NCI-H2081 treated with DMSO at 0.1 percent for 48 hours (cell line): Measurements from ENCODE around the gene ADAMTS15.

Experiments
- DNase-seq: peaks from one replicate; lab custom pipeline; 2025; lab: John Stamatoyannopoulos, UW

ADAMTS15 gene

DNA sequence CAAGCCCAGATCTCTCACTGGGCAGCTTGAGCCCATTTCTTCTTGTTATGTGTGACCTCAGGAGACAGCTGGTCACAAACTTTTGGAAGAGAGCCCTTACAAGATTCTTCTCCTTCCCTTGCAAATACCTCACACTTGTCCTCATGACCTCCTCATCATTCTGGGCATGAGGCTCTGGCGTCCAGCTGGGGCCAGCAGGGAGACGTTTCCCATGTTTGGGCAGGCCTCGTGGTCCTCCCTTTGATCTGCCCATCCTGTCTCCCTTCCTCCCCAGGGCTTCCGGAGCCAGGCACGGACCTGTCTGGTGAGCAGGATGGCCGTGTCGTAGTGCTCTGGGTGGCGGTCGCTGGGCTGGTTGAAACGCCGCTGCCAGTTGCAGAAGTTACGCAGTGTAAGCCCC lies 29.7 kb upstream of the ADAMTS15 start:
- no peak for DNase-seq

DNA sequence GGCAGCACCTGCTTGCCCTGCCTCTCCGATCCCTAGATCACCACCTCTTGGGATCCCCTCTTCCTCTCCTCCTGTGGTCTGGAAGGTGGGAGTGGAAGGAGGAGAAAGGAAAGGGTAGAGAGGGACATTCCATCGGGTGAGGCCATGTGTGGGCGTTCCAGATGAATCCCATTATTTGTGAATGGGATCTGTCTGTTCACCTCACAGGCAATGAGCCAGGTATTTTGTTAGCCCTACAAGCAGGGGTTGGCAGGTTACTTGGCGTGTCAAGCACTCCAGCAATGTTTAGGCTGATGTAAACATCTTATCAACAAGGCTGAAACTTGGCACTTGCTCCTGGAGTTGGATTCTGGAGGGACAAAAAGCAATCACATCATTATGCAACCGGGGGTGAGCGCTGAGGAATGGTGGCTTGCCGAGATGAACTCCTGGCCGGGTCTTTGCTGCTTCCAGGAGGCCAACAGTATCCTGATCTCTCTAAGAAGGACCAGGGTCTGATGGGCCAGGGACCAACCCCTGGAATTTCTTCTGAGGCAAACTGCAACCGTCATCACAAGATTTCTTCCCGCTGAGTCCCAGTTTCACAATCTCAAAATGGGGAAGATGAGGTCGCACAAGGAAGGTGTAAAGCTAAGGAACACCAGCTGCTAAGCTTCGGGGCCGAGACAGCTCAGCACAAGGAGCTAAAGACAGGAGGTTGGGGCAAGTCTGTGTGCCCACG lies 27.8 kb upstream of the ADAMTS15 start:
- DNase-seq, result no peak

DNA sequence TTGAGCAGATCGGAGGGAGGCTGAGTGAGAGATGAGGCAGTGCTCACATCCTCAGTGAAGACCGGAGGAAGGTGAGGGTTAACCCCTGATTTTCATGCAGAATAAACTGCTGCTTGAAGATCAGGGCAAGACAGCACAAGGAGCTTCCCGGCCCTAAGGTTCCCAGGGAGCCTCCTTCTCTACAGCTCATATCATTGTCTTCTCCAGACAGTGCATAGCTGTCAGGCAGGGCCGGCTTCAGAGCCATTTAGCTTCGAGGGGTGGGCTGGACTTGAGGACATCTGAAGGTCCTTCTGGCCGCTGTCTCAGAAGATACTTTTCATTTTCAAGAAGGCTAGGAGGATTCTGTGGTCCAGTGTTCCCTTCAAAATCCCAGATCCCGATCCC lies 27.3 kb upstream of the ADAMTS15 start:
- no peak for DNase-seq

DNA sequence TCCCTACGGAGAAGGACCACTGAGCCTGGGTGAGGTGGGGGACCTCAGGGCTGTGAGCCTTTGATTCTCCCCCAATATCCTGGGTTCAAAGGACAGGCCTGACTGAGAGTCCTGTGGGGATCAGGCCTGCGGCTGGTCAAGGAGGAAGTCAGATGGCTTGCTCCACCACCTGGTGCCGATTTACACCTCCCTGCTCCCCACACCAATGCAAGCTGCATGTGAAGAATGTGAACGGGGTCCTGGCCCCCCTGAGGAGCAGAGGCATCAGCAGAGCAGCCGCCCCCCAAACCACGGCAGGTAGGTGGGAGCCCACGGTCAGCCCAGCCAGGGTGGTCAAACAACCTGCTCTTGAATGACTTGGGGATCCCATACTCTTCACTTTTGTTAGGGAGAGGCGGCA lies 26.7 kb upstream of the ADAMTS15 start:
- DNase-seq, result no peak

DNA sequence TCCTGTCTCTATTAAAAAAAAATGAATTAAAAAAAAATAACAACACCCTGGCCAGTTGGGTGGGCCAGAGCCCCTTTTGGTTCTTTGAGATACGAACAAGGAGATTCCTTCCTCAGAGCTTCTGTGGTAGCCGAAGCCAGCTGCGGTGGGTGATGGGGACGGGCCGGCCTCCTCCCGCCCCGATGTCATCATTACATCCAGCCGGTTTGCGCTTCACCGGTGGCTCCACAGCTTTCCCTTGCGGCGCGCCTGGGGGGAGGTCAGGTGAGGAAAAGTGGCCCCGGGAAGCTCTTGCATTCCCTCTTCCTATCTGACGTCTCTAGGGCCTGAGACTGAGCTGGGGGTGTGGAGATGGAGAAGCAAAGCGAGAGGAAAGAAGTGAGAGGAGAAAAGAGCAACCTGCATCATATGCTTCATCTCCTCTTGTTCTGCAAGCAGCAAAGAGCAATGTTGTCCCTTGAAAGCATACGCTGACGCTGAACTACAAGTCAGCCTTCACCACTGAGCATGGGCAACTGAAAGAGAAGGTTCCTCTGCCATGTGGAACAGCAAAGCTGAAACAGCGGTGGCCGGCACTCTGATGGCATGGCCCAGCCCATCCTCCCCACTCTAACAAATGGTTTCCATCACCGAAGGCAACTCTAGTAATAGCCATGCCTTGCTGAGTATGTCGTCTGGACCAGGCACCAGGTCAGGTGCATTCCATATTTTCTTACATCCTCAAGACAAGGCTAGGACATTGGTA lies 26.0 kb upstream of the ADAMTS15 start:
- DNase-seq, result no peak

DNA sequence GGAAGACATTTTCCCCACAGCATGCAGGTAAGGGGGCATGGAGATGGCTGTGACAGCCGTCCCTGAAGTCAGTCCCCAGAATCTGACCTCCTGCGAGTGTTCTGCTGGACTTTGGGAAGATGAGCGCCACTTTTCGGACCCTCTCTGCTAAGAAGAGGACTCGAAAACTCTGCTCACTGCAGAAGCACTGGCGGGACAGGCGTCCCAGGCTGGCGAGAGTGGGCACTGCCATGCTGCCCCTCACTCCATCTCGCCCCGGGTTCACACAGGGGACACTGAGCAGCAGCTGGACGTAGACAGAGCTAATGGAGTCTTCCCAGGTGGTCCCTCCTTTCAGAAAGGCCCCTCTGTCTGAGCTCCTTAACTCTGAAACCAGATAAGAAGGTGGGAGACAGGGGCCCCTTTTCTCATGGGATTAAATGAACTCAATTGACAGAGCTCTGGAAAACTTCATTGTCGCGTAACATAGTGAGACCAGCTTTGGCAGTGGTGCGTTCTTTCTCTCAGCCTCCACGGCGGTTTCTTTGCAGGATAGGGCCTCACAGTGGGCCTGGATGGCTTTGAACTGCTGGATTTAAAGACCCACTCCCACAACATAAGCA lies 24.8 kb upstream of the ADAMTS15 start:
- no peak for DNase-seq

DNA sequence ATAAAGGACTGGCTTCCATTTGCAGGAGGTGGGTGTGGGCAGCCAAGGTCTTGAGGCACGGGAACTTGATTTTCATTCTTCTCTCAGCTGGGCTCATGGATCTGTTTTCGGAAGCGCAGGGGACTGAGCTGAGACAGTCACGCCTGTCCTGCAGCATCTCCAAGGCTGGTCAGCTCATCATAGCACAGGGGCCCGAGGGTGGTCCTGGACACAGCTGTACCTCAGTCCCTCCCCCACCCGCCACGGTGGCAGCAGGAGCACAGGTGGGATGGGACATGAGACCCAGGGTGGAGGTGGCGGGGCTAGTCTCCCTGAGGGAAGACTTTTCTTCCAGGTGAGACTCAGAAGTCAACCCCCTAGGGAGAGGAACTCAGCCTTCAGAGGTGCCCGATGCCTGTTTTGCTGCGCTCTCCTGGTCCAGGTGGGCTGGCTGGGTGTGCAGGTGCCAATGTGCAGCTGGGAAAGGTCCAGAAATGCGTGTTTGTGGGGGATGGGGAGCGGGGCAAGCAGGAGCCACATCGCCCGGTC lies 23.8 kb upstream of the ADAMTS15 start:
- DNase-seq, result no peak

DNA sequence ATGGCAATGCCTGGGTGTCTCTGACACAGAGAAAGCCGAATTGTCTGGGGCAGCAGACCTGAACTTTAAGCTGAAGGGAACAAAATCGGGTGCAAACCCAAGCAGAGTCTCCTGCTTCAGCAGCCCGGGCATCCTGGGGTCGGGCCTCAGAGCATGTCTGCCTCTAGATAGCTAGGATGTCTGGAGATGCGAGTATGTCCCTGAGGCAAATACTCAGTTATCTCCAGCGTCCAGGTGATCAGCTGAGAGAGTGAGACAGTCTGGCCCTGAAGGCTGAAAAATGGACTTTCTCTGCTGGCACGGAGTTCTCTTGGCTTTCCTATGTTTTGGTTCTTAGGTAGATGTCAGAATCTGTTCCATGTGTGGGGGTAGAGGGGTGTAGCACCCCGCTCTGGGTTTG lies 23.3 kb upstream of the ADAMTS15 start:
- DNase-seq, result no peak

DNA sequence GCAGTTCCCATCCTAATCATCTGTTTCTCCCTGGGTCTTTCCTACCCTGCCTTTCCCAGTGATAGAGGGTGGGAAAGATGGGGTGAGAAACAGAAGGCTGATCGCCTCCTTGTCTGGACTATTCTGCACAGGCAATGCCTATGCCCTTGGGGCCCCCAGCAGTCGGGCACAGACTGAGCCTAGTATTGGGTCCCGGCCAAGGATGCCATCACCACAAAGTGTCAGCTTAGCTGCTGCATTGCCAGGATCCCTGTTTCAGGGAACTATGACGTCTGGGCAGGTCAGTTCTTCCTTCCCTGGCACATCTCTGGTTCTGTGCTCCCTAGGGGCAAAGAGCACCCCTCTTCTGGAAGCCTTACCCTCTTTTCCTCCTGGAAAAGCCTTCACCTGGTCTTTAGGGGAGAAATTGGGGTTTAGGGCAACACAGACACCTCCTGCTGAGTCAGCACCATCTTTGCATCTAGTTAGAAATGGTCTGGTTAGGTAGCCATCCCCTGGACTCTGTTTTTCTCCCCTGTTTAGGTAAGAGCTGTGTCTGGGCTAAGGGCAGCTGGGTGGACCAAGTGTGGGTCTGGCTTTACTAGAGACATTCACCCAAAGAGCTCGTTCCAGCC lies 22.1 kb upstream of the ADAMTS15 start:
- no peak for DNase-seq

DNA sequence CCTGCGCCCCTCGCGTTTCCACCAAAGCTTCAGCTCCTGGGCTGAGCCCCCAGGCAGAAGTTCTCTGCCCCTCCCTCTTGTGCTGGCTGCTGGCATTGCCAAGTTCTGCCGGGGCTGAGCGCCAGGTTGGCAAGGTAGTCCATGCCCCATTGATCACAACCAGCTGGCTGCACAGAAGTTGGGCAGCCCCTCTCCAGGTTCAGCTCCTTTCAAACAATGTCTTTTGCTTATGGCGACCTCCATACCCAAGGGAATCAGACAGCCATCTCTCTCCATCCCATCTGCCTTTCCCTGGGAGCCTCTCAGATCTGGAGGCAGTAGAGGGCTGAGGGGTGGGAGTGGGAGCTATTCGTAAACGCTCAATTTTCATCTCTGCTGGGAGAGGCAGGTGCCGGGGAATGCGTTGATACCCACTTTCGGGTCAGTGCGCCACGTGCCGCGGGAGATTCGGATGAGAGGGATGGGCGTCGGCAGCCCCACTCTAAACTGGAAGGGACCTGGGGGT lies 21.6 kb upstream of the ADAMTS15 start:
- DNase-seq, result no peak

DNA sequence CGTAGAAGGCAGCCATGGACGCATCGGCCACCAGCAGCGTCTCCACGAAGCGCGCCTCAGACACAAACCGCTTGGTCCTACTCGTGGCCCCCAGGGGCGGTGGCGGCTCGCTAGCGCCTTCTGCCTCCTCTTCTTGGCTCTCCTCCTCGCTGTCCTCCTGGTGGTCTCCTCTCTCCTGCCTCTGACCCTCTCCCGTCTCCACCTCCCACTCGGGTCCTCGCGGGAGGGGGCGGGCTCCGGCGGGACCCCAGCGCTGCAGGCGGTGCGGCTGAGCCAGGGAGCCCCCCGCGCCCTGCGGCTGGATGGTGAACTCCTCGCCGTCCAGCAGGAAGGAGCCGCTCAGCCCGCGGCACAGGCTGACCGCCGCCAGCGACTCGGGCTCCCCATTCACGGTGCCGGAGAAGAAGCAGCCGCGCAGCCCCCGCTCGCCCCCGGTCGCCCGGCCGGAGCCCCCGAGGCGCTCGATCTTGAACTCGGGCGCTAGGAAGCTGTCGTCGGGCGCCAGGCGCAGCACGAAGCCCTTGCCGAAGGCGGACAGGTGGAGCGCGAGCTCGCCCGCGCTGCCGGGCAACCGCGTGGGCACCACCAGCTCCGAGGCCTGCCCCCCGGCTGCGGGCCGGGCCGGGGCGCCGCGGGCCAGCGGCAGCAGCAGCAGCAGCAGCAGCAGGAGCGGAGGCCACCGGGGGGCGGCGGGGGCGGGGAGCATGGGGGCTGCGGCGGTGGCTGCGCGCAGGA lies 20.7 kb upstream of the ADAMTS15 start:
- DNase-seq, result no peak

DNA sequence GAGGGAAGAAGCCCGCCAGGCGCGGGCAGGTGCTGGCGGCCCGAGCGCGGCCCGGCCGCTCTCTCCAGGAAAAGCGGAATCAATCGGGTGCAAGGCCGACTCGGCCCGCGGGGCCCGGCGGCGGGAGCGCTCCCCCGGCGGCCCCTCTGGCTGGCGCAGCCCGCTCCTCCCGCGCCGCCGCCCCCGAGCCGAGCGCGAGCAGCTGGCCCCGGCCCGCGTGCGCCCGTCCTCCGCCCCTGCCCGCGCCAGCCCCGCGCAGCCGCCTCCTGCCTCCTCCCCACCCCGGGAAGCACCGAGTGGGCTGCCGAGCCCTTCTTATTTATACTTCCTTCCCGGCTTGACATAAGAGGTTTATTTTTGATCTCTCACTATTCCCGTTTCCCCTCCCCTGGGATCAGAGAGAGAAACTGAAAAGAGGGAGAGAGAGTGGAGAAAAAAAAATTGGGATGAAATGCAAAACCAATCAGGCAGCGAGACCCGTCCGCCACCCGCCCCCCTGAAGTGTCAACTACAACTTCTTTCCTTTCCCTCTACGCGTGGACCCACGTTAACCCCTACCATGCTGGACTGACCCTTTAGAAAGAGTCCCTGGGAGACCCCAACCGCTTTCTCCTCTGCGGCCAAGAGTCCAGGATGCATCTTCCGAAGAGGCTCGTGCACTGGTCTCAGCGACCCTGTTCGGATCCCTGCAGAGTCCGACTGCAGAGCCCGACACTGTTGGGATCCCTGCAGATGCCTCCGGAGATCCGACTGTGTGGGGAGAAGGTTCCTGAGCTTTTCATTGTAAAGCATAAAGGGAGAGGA lies 19.9 kb upstream of the ADAMTS15 start, which contains the start of gene ADAMTS8:
TSS of gene ADAMTS8 (minus strand) at position 294 of the 804 bp plus-strand sequence. CDS start 323 bp downstream, outside the sequence.
- DNase-seq, result no peak

DNA sequence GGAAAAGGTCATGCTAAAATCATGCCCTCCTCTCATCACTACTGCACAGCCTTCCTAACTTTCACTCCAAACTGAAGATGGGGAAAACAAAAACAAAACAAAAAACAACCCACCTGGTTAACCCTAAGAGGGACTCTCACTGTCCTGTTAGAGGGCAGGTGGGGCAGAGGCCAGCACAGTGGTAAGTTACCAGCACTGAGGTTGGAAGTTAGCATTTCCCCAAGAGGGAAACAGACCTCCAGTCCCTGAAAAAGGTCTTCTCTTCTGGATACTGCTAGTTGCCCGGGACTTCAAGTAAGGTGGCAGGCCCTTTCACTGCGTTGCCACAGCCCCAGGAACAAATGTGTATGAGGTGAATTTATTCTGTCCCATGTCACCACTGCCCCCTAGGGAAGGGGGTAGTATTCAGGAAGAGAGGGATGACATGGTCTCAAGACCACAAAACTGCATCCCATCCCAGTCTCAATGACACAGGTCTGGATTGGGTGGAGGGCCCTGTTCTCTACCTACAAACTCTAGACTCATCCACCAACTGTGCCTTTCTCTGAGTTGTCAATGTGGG lies 19.2 kb upstream of the ADAMTS15 start:
- DNase-seq, result no peak

DNA sequence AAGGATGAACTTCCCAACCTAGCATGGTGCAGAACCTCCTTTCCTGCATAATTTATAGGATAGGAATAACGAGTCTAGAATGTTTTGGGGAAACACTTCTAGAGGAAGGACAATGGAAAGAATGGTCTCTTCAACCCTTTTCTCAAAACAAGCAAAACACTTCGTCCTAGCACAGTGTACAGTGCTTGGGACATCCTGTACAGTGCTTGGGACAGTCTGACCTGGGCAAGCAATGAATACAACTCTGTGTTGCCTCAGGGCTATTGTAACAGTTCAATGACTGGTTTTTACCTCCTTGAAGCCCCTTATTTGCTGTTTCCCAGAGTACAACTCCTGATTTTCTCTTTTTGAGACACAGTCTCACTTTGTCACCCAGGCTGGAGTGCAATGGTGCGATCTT lies 18.5 kb upstream of the ADAMTS15 start:
- DNase-seq, result no peak

DNA sequence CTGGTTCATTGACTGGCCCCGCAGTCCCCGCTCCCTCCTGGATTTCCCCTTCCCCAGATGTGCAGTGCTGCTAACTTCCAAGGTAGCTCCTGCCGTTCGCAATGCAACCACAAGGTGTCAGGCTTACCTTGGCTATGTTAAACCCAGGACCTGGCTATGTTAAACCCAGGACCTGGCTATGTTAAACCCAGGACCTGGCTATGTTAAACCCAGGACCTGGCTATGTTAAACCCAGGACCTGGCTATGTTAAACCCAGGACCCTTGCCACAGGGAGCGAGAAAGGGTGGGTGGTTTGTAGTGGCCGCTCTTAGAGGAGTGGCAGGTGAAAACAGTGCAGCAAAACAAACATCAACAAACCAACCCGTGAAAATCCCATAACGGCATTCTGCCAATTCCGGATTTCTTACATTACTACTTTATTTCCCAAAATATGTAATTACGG lies 17.1 kb upstream of the ADAMTS15 start:
- no peak for DNase-seq

DNA sequence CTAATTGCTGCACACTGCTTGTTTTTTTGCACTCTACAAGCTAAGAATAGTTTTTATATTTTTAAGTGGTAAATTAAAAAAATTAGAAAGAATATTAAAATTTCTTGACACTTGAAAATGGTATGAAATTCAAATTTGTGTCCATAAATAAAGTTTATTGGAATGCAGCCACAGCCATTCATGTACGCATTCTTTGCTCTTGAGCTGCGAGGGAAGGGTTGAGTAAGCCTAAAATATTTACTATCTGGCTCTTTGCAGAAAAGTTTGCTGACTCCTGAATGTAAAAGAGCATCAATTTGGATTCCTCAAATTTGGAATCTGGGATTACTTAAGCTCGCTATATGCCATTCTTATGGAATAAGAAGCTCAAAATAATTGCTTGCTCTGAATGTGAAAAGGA lies 16.6 kb upstream of the ADAMTS15 start:
- DNase-seq, result no peak

DNA sequence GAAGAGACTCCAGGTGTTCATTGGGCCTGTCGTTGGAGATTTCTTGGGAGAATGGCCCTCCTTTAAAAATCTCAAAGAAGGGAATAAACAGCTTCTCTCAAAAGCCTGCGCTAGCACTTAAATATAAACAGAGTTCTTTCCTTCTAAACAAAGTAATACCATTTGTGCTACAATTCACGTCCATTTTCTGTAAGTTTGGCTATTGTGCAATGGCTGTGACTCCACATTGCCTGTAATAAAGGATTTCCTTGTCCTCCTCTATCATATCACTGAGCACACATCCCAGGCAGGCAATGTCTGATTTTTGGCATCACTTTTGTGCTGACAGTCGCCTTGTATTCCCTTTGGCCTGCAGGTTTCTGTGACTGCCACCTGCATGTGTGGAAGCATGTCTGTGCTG lies 15.1 kb upstream of the ADAMTS15 start:
- DNase-seq, result no peak

DNA sequence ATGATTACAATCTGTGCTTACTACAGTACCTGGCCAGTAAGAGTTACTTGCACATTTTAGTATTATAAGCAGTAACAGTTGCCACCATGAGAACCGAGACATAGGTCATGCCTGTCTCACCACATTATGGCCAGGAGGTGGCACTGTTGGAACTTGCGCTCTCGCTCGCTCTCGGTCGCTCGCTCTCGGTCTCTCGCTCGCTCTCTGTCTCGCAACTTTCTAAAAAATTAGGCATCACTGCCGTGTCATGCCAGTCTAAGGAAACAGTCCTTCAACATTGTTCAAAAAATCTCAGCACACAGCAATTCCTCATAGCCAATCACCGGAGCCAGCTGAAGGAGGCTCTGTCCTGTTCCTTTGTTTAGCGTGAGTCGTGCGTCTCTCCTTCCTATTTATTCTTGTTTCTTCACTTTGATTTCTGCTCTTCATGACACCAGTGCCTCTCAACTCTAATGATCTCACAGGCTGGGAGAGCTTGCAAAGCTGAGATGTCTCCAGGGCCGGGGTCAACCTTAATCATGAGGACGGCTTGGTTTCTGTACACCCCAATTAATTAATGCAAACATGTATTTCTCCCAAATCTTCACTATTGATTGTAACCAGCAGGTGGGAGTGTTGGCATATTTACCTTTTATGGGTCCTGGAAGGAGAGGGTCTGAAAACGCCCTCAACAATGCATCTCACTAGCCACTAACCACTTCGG lies 13.8 kb upstream of the ADAMTS15 start:
- DNase-seq, result peak; percentile 40

DNA sequence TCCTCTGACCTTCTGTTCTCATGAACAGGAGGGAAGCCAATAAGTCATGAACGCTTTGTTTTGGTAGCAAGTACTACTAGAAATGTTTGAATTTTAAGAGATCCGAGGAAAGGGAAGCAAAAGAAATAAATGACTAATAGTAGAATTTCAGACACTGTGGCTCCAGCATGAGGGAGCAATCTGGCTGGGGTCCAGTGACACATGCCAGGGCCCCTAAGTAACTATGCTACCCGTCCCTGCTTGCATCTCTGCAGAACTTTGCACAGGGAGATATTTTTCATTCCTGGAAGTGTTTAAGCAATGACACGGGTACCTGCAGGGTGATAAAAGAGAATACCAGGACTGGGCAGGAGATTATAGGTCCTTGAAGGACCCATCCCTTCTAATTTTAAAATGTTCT lies 12.8 kb upstream of the ADAMTS15 start:
- no peak for DNase-seq

DNA sequence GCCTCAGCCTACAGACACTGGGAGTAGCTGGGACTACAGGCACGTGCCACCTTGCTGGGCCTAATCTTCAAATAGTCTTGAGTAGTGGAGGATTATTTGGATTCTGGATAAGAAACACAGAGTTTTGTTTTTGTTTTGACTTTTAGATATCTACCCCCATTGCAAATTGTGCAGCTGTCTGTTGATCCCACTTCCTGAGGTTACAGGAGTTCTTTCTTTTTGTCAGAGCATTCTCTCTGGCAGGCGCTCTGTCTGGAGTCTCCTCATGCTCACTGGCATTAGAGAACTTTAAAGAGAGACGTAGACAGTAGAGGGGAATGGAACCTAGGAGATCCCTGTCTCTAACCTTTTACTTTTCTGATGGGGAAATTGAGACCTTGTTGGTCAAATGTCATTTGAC lies 12.3 kb upstream of the ADAMTS15 start:
- DNase-seq, result no peak
